ENCODE results near the gene CBARP. TPM values are rescaled to one million over a fixed set of nuclear protein-coding genes. Genes with fewer than 3 reads are reported as not detected.

Gene CBARP
- total RNA-seq, 1 experiment from 2014 or later: 1.9 TPM

DNA sequence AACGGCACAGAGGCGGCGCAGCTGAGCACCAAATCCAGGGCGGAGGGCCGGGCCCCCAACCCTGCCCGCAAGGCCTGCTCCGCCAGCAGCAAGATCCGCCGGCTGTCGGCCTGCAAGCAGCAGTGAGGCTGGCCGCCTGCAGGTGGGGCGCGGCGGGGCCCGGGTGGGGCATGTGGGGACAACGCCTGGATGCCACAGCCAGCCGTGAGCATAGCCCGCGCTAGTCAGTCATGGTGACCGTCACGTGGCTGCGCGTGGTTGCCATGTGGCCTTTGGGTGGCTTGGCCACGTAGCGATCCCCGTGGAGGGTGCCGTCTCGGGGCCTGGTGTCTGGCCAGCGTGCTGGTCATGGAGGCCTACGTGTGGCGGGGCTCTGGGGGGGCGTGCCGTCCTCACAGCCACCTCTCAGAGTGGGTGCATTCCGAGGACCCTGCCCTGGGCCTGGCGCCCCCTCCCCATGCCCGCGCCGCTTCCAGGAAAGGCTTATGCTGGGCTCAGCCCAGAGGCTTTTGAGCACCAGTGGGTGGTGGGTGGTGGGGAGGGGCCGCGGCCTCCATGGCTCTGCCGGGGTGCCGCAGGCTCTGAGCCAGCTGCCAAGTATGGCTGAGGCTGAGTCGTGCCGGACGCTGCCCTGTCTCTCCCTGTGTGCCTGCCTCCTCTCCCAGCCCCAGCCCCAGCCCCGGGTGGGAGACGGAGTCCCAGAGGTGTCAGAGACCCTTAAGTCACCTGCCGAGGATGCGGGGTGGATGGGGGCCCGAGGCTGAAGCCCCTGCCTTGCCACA, 11.1 kb downstream of the CBARP start:
- no peak overlapping the region for H2AFZ ChIP-seq
- 0 out of 2 replicates have a peak, but pooled peaks cover 2% of the 10 kb centered on the region for H3K4me1 ChIP-seq (replicated peaks; ENCODE audit: insufficient read depth)
- DNase-seq: no peak
- no peaks in the 10 kb centered on the region for H3K79me2 ChIP-seq (ENCODE audit: low read depth)
- ChIA-PET POLR2A (ENCODE audit: unreplicated experiment) (no interaction called here), CTCF (no interaction called here)
- H3K36me3 ChIP-seq (ENCODE audit: low read depth): no peaks in the 10 kb centered on the region
- peaks cover 8% of the 10 kb centered on the region; the same call in 1 of the 2 replicates for H4K20me1 ChIP-seq (ENCODE audit: insufficient read depth)
- H3F3A ChIP-seq (ENCODE audit: insufficient read depth, low read depth): no peaks in the 10 kb centered on the region
- no peak overlapping the region for H3K27ac ChIP-seq
- TF ChIP-seq EZH2 (IDR thresholded peaks at IDR 0.05; ENCODE audit: low read depth): no peak
- TF ChIP-seq, protein P1, sequence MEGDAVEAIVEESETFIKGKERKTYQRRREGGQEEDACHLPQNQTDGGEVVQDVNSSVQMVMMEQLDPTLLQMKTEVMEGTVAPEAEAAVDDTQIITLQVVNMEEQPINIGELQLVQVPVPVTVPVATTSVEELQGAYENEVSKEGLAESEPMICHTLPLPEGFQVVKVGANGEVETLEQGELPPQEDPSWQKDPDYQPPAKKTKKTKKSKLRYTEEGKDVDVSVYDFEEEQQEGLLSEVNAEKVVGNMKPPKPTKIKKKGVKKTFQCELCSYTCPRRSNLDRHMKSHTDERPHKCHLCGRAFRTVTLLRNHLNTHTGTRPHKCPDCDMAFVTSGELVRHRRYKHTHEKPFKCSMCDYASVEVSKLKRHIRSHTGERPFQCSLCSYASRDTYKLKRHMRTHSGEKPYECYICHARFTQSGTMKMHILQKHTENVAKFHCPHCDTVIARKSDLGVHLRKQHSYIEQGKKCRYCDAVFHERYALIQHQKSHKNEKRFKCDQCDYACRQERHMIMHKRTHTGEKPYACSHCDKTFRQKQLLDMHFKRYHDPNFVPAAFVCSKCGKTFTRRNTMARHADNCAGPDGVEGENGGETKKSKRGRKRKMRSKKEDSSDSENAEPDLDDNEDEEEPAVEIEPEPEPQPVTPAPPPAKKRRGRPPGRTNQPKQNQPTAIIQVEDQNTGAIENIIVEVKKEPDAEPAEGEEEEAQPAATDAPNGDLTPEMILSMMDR (conservative IDR thresholded peaks at IDR 0.05): no peak
- intact Hi-C loops (cut with micrococcal nuclease; ENCODE audit: unreplicated experiment): no loop called here
- H3K9me2 ChIP-seq (ENCODE audit: insufficient read depth): no peaks in the 10 kb centered on the region
- H3K9me3 ChIP-seq (ENCODE audit: insufficient read depth, low read depth): no peaks in the 10 kb centered on the region
- H3K27me3 ChIP-seq (ENCODE audit: insufficient read depth, low read depth): no peaks in the 10 kb centered on the region
- no peak overlapping the region for H3K4me2 ChIP-seq
- BruUV-seq (replicated peaks): no TSS peak
- H3K4me3 ChIP-seq: no peak overlapping the region

DNA sequence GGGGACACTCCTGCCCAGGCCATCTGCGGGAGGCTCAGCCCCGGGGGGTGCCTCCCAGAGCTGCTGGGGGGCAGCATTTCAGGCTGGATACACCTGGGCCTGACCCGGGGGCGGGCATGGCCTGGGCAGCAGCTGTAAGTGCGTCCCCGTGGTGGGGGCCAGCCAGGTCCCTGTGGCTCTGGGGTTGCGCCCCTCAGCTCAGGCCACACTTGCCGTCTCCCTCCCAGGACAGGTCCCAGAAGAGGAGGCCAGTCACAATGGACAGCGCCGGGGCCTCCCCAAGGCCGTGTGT, 11.6 kb downstream of the CBARP start:
- H2AFZ ChIP-seq: no peak overlapping the region
- no peak for TF ChIP-seq EZH2 (IDR thresholded peaks at IDR 0.05; ENCODE audit: low read depth)
- TF ChIP-seq, protein P1 (conservative IDR thresholded peaks at IDR 0.05): no peak
- no peak overlapping the region for H3K4me2 ChIP-seq
- intact Hi-C loops (cut with micrococcal nuclease; ENCODE audit: unreplicated experiment): no loop called here
- no peaks in the 10 kb centered on the region for H3K27me3 ChIP-seq (ENCODE audit: insufficient read depth, low read depth)
- no peak overlapping the region for H3K4me3 ChIP-seq
- no peak for DNase-seq
- CTCF ChIA-PET: no interaction called here
- no peaks in the 10 kb centered on the region for H3F3A ChIP-seq (ENCODE audit: insufficient read depth, low read depth)
- no TSS peak for BruUV-seq (replicated peaks)
- H3K4me1 ChIP-seq (replicated peaks; ENCODE audit: insufficient read depth): no peaks in the 10 kb centered on the region
- H3K79me2 ChIP-seq (ENCODE audit: low read depth): no peaks in the 10 kb centered on the region
- POLR2A ChIA-PET (ENCODE audit: unreplicated experiment): no interaction called here
- no peaks in the 10 kb centered on the region for H3K9me3 ChIP-seq (ENCODE audit: insufficient read depth, low read depth)
- no peaks in the 10 kb centered on the region for H3K9me2 ChIP-seq (ENCODE audit: insufficient read depth)
- H4K20me1 ChIP-seq (ENCODE audit: insufficient read depth): peaks cover 8% of the 10 kb centered on the region; the same call in 1 of the 2 replicates
- H3K27ac ChIP-seq: no peak overlapping the region
- H3K36me3 ChIP-seq (ENCODE audit: low read depth): no peaks in the 10 kb centered on the region

DNA sequence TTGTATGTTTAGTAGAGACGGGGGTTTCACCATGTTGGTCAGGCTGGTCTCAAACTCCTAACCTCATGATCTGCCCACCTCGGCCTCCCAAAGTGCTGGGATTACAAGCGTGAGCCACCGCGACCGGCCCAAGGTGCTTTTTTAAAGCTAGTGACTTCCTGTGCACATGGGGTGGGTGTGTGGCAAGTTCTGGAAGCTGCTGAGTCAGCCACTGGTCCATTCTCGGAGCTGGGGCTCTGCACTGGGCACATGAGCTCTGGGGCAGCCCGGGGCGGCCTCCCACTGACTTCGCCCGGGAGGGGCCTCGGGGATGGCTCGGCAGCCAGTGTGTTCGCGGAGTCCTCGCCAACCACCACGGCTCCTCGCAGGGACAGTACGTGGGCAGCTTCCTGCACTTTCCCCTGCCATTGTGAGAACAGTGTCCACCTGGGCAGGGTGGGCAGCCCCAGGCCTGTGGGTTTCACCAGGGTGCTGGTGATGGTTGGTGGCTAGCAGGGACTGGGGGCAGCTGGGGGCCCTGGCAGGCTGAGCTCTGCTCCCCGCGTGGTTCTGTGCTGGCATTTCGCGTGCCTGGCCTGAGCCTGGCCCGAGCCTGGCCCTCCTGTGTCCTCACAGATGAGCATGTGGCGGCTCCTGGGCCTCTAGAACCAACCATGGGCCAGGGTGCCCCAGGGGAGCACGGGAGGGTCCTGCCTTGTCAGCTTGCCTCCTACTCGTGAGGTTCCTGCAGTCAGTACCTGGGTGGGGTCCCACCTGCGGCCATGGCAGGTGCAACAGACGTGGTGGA, 12.2 kb downstream of the CBARP start:
- DNase-seq: no peak
- Histone ChIP-seq H3K4me2 (no peak overlapping the region), H3K27me3 (ENCODE audit: insufficient read depth, low read depth) (no peaks in the 10 kb centered on the region), H3K4me3 (no peak overlapping the region), H3K79me2 (ENCODE audit: low read depth) (no peaks in the 10 kb centered on the region), H3K4me1 (replicated peaks; ENCODE audit: insufficient read depth) (no peaks in the 10 kb centered on the region), H3K9me2 (ENCODE audit: insufficient read depth) (no peaks in the 10 kb centered on the region), H3K27ac (no peak overlapping the region), H4K20me1 (ENCODE audit: insufficient read depth) (peaks cover 8% of the 10 kb centered on the region; the same call in 1 of the 2 replicates), H3F3A (ENCODE audit: insufficient read depth, low read depth) (no peaks in the 10 kb centered on the region), H2AFZ (no peak overlapping the region), H3K9me3 (ENCODE audit: insufficient read depth, low read depth) (no peaks in the 10 kb centered on the region), H3K36me3 (ENCODE audit: low read depth) (no peaks in the 10 kb centered on the region)
- intact Hi-C loops (cut with micrococcal nuclease; ENCODE audit: unreplicated experiment): no loop called here
- TF ChIP-seq EZH2 (IDR thresholded peaks at IDR 0.05; ENCODE audit: low read depth): no peak
- TF ChIP-seq, protein P1 (conservative IDR thresholded peaks at IDR 0.05): no peak
- CTCF ChIA-PET: no interaction called here
- BruUV-seq (replicated peaks): no TSS peak
- POLR2A ChIA-PET (ENCODE audit: unreplicated experiment): interaction anchor here (0.6 kb wide), 1 partner anchor 25 kb away, joined by 4 read pairs; no protein-coding TSS in a partner anchor

All from PC-9 (cell line).